PC-9 (cell line): Measurements from ENCODE around the gene GALNT7. TPM values are rescaled to one million over a fixed set of nuclear protein-coding genes. Genes with fewer than 3 reads are reported as not detected.

Source experiments
- BruUV-seq: library from RNA; stranded (reverse); fragments of 400-500 nt; replicated peaks from 2 replicates; lab custom pipeline; 2021; lab: Mats Ljungman, UMichigan
- CTCF ChIA-PET: fragments of 300-600 bp; sonication (Branson Sonifier 250); formaldehyde crosslinking; loops from one replicate; lab custom pipeline; 2022; ENCODE audit warnings: antibody characterized with exemption; lab: Charles Lee
- POLR2A ChIA-PET: fragments of 300-600 bp; sonication (Branson Sonifier 250); formaldehyde crosslinking; loops from one replicate; lab custom pipeline; 2022; ENCODE audit warnings: antibody characterized with exemption; ENCODE audit not compliant: unreplicated experiment; lab: Charles Lee
- DNase-seq, 2 experiments: peaks; one replicate each; pipeline versions ENCODE4 v3.0.0 to v3.0.0-alpha.2; 2015 to 2022; ENCODE audit warnings: mixed read lengths in 1 of 2
- H2AFZ ChIP-seq: fragments of 200-600 bp; sonication (generic); 2 replicates; pipeline ENCODE4 v1.8.1; 2017; ENCODE audit warnings: antibody characterized with exemption
- H3F3A ChIP-seq: fragments of 200-600 bp; sonication (generic); 2 replicates; pipeline ENCODE4 v1.8.1; 2017; ENCODE audit warnings: antibody characterized with exemption, mild to moderate bottlenecking, low read depth; ENCODE audit not compliant: insufficient read depth
- H3K27ac ChIP-seq: fragments of 200-600 bp; sonication (generic); 2 replicates; pipeline ENCODE4 v1.6.1; 2016; ENCODE audit warnings: mixed run types
- H3K27me3 ChIP-seq: fragments of 200-600 bp; sonication (generic); 2 replicates; pipeline ENCODE4 v1.6.1; 2016; ENCODE audit warnings: low read depth, mixed run types; ENCODE audit not compliant: insufficient read depth
- H3K36me3 ChIP-seq: fragments of 200-600 bp; sonication (generic); 2 replicates; pipeline ENCODE4 v1.6.1; 2016; ENCODE audit warnings: low read depth, mixed run types
- H3K4me1 ChIP-seq: fragments of 200-600 bp; sonication (generic); replicated peaks from 2 replicates; pipeline ENCODE4 v1.6.1; 2016; ENCODE audit warnings: mixed run types; ENCODE audit not compliant: insufficient read depth
- H3K4me2 ChIP-seq: fragments of 200-600 bp; sonication (generic); 2 replicates; pipeline ENCODE4 v1.6.1; 2017; ENCODE audit warnings: mixed run types
- H3K4me3 ChIP-seq: fragments of 200-600 bp; sonication (generic); 2 replicates; pipeline ENCODE4 v1.6.1; 2016; ENCODE audit warnings: mixed run types
- H3K79me2 ChIP-seq: fragments of 200-600 bp; sonication (generic); 2 replicates; pipeline ENCODE4 v1.6.1; 2017; ENCODE audit warnings: low read depth, mixed run types
- H3K9me2 ChIP-seq: fragments of 200-600 bp; sonication (generic); 2 replicates; pipeline ENCODE4 v1.8.1; 2017; ENCODE audit warnings: mild to moderate bottlenecking; ENCODE audit not compliant: insufficient read depth
- H3K9me3 ChIP-seq: fragments of 200-600 bp; sonication (generic); 2 replicates; pipeline ENCODE4 v1.8.1; 2016; ENCODE audit warnings: low read depth; ENCODE audit not compliant: insufficient read depth
- H4K20me1 ChIP-seq: fragments of 200-600 bp; sonication (generic); 2 replicates; pipeline ENCODE4 v1.8.1; 2017; ENCODE audit not compliant: insufficient read depth
- EZH2 ChIP-seq: fragments of 200-600 bp; sonication (generic); IDR thresholded peaks from 2 replicates; pipeline ENCODE4 v1.8.0; 2017; ENCODE audit warnings: antibody characterized with exemption, low read depth
- intact Hi-C: fragments of 100-400 bp; cut with micrococcal nuclease; formaldehyde crosslinking; loops from one replicate; pipeline ENCODE4 v1.10.0; 2022; ENCODE audit not compliant: unreplicated experiment
- total RNA-seq: library from RNA; stranded (reverse); gene quantifications from 2 replicates; pipeline ENCODE4 v1.2.3, GENCODE V29; 2021
- TF ChIP-seq, protein P1 (sequence below): fragments of 200-600 bp; sonication (generic); conservative IDR thresholded peaks from 2 replicates; pipeline ENCODE4 v1.6.1; 2017; ENCODE audit warnings: mixed run types, antibody characterized with exemption, mild to moderate bottlenecking, moderate library complexity

Gene GALNT7
- total RNA-seq, 1 experiment from 2014 or later, result 57.2 TPM

DNA sequence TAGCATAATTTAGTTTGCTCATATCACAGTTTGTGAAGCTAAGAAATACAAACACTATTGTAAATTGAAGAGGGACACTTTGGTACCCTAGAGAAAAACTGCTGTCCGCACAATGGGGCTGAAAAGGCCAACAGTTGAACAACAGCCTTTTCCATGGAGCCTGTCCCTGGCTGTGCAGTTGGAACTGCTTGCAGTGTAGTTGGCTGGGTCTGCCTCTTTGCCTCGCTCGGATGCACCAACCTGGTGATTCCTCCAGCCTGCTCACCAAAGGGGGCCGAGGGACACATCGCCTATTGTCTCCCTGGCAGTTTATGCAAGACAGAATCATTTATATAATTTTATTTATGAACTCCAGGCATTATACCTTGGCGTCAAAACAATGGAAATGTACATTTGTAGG, 16.5 kb upstream of the GALNT7 start:
- Histone ChIP-seq H3K79me2 (no peaks in the 10 kb centered on the region), H3K27ac (no peak overlapping the region), H3F3A (no peaks in the 10 kb centered on the region), H3K4me1 (no peaks in the 10 kb centered on the region), H3K9me3 (no peaks in the 10 kb centered on the region), H3K9me2 (no peaks in the 10 kb centered on the region), H3K4me3 (no peak overlapping the region), H2AFZ (no peak overlapping the region), H3K4me2 (no peak overlapping the region), H3K36me3 (no peaks in the 10 kb centered on the region), H3K27me3 (no peaks in the 10 kb centered on the region), H4K20me1 (no peaks in the 10 kb centered on the region)
- CTCF ChIA-PET, result no interaction called here
- no peak for TF ChIP-seq EZH2
- TF ChIP-seq, protein P1, sequence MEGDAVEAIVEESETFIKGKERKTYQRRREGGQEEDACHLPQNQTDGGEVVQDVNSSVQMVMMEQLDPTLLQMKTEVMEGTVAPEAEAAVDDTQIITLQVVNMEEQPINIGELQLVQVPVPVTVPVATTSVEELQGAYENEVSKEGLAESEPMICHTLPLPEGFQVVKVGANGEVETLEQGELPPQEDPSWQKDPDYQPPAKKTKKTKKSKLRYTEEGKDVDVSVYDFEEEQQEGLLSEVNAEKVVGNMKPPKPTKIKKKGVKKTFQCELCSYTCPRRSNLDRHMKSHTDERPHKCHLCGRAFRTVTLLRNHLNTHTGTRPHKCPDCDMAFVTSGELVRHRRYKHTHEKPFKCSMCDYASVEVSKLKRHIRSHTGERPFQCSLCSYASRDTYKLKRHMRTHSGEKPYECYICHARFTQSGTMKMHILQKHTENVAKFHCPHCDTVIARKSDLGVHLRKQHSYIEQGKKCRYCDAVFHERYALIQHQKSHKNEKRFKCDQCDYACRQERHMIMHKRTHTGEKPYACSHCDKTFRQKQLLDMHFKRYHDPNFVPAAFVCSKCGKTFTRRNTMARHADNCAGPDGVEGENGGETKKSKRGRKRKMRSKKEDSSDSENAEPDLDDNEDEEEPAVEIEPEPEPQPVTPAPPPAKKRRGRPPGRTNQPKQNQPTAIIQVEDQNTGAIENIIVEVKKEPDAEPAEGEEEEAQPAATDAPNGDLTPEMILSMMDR, result no peak
- DNase-seq, result no peak
- no TSS peak for BruUV-seq
- intact Hi-C loops, result no loop called here
- POLR2A ChIA-PET, result no interaction called here

DNA sequence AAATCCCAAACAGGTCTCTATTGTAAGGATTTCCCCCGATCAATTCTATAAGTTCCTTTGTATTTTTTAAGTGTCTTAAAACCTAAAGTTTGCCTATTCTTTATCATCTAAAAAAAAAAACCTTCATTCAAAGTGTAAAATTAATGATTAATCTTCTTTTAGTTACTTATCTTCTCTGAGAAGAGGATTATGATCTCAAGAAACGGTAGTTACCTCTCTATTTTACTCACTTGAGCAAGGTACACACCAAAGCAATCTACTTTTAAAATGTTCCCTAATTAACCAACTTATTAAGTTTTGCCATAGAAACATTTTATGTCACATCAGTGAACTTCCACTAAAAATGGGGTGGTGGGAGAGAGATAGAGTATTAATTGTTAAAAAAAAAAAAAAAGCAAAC, 15.2 kb upstream of the GALNT7 start:
- H2AFZ ChIP-seq, result no peak overlapping the region
- intact Hi-C loops, result no loop called here
- H3K4me3 ChIP-seq, result no peak overlapping the region
- TF ChIP-seq EZH2, result no peak
- TF ChIP-seq, protein P1, result no peak
- H3K9me2 ChIP-seq, result no peaks in the 10 kb centered on the region
- H3K4me2 ChIP-seq, result no peak overlapping the region
- DNase-seq, result no peak
- no peaks in the 10 kb centered on the region for H3K36me3 ChIP-seq
- H3K4me1 ChIP-seq, result no peaks in the 10 kb centered on the region
- POLR2A ChIA-PET, result no interaction called here
- no peaks in the 10 kb centered on the region for H3K9me3 ChIP-seq
- CTCF ChIA-PET, result no interaction called here
- H3K27ac ChIP-seq, result no peak overlapping the region
- no peaks in the 10 kb centered on the region for H3K27me3 ChIP-seq
- H4K20me1 ChIP-seq, result no peaks in the 10 kb centered on the region
- H3F3A ChIP-seq, result no peaks in the 10 kb centered on the region
- no peaks in the 10 kb centered on the region for H3K79me2 ChIP-seq
- no TSS peak for BruUV-seq

DNA sequence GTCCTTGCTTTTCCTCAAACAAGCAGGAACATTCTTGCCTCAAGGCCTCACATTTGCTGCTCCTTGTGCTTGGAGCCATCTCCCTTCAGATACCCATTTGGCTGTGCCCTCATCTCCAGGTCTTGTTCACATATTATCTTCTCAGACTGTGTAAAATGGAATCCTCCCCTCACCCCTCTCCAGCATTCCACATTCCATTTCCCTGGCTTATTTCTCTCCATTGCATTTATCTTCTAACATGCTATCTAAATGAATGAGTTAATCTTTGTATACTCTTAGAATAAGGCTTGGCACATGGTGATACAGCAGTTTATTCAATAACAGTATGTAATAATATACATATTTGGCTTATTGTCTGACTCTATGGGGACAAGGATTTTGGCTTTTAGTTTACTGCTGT, 8.8 kb upstream of the GALNT7 start:
- TF ChIP-seq EZH2, result no peak
- TF ChIP-seq, protein P1, result no peak
- H3K4me3 ChIP-seq, result no peak overlapping the region
- ChIA-PET CTCF (no interaction called here), POLR2A (no interaction called here)
- H4K20me1 ChIP-seq, result no peaks in the 10 kb centered on the region
- no TSS peak for BruUV-seq
- no peak overlapping the region for H3K27ac ChIP-seq
- intact Hi-C loops, result no loop called here
- H3K36me3 ChIP-seq, result no peaks in the 10 kb centered on the region
- H3K27me3 ChIP-seq, result no peaks in the 10 kb centered on the region
- H3K9me3 ChIP-seq, result no peaks in the 10 kb centered on the region
- no peak overlapping the region for H3K4me2 ChIP-seq
- H3F3A ChIP-seq, result no peaks in the 10 kb centered on the region
- no peaks in the 10 kb centered on the region for H3K79me2 ChIP-seq
- DNase-seq, result no peak
- no peaks in the 10 kb centered on the region for H3K4me1 ChIP-seq
- H3K9me2 ChIP-seq, result no peaks in the 10 kb centered on the region
- no peak overlapping the region for H2AFZ ChIP-seq
